NCI-H187 treated with DMSO at 0.1 percent for 48 hours (cell line): ENCODE measurements around the gene WDR86.

ENCODE experiments used
- DNase-seq: peaks from one replicate; lab custom pipeline; 2025; lab: John Stamatoyannopoulos, UW

WDR86 gene

GRCh38 chr7:151391358-151391730, 18.5 kb downstream of the WDR86 start:
- no peak for DNase-seq

GRCh38 chr7:151390598-151391357, 19.1 kb downstream of the WDR86 start:
- no peak for DNase-seq

GRCh38 chr7:151389768-151390597, 19.9 kb downstream of the WDR86 start:
- DNase-seq: no peak

GRCh38 chr7:151389096-151389767, 20.6 kb downstream of the WDR86 start:
- no peak for DNase-seq

GRCh38 chr7:151388430-151388829, 21.4 kb downstream of the WDR86 start:
- DNase-seq: no peak

- no peak for DNase-seq
Measured at GRCh38 chr7:151388007-151388297, 21.9 kb downstream of the WDR86 start.

- DNase-seq: no peak
Measured at GRCh38 chr7:151387161-151388006, 22.5 kb downstream of the WDR86 start.

- no peak for DNase-seq
Measured at GRCh38 chr7:151386301-151387160, 23.3 kb downstream of the WDR86 start.

- no peak for DNase-seq
Measured at GRCh38 chr7:151385626-151386300, 24.1 kb downstream of the WDR86 start.

- no peak for DNase-seq
Measured at GRCh38 chr7:151384776-151385625, 24.8 kb downstream of the WDR86 start.

GRCh38 chr7:151384352-151384697, 25.5 kb downstream of the WDR86 start:
- no peak for DNase-seq

- no peak for DNase-seq
Measured at GRCh38 chr7:151383638-151384351, 26.0 kb downstream of the WDR86 start.

GRCh38 chr7:151382079-151382885, 27.6 kb downstream of the WDR86 start:
- DNase-seq: no peak

- DNase-seq: no peak
Measured at GRCh38 chr7:151381348-151382078, 28.3 kb downstream of the WDR86 start.

GRCh38 chr7:151381098-151381347, 28.8 kb downstream of the WDR86 start:
- DNase-seq: no peak

- no peak for DNase-seq
Measured at GRCh38 chr7:151380199-151381097, 29.4 kb downstream of the WDR86 start.
